Measurements from ENCODE around the gene GPR75.

The GPR75 gene

DNA sequence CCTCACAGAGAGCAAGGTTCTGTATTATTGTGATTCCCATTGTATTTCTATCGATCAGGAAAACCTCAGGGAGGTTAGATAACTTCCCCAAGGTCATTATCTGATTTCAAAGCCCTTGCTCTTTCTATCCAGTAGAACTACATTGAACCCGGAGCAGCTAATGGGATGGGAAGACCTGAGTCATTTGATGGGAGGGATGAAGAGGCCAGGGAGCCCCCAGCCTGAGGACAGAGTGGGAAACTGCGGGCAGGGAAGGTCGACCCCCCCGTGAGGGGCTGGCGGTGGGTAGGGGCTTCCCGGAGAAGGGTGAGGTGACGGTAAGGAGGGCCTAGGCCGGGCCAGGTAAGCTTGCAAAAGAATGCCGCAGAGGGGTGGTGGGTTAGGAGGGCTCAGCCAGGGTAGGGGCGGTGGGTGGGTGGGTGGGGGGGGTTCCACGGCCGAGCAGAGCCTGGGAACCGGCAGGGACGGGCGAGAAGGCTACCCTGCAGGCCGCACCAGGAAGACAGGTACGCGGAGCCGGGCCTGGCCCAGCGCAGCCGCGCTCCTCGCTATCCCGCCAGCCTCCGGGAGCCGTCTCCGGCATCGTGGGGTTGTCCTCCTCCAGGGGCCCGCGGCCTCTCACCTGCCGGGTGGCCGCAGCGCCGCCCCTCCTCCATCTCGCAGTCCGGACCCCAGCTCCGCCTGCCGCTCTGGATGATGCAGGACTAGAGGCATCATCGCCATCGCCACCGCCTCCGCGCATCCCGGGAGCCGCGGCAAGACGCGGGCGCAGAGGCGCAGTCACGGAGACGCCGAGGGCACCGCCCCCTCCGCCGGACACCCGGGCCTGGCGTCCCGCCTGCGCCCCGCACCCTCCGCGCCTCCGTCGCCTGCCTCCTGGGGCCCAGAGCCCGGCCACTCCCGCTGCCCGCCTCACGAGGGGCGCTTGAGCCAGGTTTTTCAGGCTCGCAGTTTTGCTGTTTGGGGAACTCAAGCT lies at the start of gene GPR75:
GPR75 (minus strand) TSS at position 762 of the 976 bp plus-strand sequence. CDS start 5,211 bp downstream, outside the sequence.
- peak; percentile 54 for DNase-seq

- DNase-seq, result no peak
Measured at GRCh38 chr2:53907582-53907981, 47.8 kb upstream of the GPR75 start.

- no peak for DNase-seq
Measured at GRCh38 chr2:53905396-53905795, 45.6 kb upstream of the GPR75 start.

- no peak for DNase-seq
Measured at GRCh38 chr2:53903011-53903410, 43.2 kb upstream of the GPR75 start.

DNA sequence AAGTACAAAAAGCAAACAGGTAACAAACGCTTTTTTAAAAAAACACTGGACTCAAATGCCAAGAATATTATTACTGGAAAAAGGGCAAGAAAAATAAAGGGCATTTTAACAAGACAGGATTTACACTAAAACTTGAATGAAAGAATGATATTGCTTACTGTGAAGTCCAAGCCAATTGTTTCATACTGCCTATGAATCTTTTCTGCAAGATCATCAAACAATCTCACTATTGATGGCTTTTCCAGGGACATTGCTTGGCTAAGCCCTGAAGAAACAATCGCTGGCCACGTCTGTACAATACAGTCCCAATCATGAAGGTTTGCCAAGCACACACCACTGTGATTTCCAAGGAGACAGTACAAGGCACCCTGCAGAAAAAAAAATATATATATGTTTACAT lies 41.4 kb upstream of the GPR75 start:
- no peak for DNase-seq

GRCh38 chr2:53896864-53897263 lies 37.1 kb upstream of the GPR75 start:
- no peak for DNase-seq

GRCh38 chr2:53886406-53887280 lies 26.9 kb upstream of the GPR75 start:
- no peak for DNase-seq

DNA sequence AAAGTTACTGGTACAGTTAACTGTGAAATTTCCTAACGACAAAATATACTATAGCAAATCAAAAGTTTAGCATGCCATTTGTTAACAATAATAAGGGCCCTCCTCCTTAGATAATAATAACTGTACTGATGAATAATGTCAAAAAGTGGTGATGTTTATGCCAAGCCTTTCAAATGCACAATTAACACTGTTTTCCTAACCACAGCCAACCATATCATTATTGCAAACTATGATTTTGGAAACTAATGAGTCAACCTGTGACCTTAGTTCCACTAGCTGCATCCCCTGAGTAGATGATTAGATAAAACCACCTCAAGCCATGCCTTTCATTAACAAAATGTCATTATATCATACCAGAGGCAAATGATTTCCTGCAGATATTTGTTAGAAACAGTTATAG lies 25.1 kb upstream of the GPR75 start:
- no peak for DNase-seq

DNA sequence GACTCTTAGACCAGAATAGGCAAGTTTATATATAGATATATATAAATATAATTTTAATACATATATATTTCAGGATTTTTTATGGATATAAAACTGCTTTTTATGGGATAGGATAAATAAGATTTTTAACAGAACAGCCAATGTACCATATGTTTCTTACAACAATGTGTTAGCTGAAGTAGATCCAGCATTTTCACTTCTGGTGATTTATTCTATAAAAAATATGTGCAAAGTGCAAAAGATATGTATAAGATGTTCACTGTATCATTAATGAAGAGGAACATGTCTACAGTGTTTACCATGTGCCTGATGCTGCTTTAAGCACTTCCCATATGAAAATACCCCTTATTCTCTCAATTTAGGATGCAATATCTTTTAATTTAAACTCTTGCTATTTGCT lies 22.2 kb upstream of the GPR75 start:
- no peak for DNase-seq

GRCh38 chr2:53881360-53881759 lies 21.6 kb upstream of the GPR75 start:
- DNase-seq, result no peak

DNA sequence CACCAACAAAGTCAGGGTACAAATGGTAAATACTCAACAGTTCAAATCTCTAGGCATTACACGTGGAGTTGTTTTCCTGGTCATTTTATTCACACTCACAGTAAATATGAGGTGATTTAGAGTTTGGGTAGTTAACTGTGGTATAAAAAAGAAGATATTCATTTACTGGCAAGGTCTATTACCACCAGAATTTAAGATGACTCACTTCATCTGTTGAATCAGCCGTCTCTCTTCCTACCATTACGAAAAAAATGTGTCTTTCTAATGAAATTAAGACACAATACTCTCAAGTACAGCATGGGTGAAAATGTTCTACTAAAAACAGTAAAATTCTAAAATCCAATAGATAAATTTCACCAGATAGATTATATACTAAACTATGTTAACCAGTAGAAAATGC lies 21.0 kb upstream of the GPR75 start:
- DNase-seq, result no peak

DNA sequence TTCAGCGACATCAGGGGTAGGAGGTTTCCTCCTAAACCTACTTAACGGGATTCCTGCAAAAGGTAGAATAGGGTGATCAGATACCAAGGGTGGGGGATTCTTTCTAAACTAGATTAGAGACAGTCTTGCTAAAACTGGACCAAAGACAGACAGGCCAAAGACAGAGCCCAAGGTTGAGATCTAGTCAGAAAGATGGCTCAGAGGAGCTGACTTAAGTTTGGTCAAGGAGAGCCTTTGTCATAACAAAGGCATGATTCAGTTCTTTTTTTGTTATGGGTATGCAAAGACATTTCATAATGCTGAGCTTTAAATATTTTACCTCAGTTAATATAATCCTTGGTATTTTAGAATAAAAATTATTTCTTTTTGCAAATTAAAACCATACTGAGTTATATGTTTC lies 17.8 kb upstream of the GPR75 start:
- DNase-seq, result no peak

GRCh38 chr2:53877112-53877511 lies 17.3 kb upstream of the GPR75 start:
- no peak for DNase-seq

GRCh38 chr2:53874401-53874950 lies 14.7 kb upstream of the GPR75 start:
- DNase-seq, result no peak

GRCh38 chr2:53867773-53868172 lies 8.0 kb upstream of the GPR75 start:
- DNase-seq, result no peak

DNA sequence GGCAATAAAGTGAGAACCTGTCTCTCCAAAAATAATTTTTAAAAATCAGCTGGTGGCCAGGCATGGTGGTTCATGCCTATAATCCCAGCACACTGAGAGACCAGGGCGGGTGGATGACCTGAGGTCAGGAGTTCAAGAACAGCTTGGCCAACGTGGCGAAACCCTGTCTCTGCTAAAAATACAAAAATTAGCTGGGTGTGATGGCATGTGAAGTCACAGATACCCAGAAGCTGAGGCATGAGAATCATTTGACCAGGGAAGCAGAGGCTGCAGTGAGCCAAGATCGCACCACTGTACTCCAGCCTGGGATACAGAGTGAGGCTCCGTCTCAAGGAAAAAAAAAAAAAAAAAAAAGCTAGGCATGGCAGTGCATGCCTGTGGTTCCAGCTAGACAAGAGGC lies 7.4 kb upstream of the GPR75 start:
- no peak for DNase-seq

GRCh38 chr2:53865962-53866361 lies 6.2 kb upstream of the GPR75 start:
- DNase-seq, result no peak

DNA sequence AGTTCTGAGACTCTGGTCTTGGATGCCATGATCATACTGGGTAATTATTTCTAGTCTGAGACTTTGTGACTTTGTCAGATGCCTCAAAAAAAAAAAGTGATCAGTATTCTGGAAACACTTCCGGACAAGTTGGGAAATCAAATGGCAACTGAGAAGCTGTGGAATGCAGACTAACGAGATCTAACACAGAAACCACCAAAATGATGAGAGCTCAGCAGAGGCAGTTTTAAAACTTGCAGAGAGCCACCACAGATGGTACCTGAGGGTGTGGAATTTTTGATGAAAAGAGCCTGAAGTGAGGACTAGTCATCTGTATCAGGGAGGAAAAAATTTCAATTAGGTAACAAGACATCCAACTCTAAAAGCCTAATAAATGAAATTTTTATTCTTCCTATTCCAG lies 5.5 kb upstream of the GPR75 start:
- DNase-seq, result no peak

DNA sequence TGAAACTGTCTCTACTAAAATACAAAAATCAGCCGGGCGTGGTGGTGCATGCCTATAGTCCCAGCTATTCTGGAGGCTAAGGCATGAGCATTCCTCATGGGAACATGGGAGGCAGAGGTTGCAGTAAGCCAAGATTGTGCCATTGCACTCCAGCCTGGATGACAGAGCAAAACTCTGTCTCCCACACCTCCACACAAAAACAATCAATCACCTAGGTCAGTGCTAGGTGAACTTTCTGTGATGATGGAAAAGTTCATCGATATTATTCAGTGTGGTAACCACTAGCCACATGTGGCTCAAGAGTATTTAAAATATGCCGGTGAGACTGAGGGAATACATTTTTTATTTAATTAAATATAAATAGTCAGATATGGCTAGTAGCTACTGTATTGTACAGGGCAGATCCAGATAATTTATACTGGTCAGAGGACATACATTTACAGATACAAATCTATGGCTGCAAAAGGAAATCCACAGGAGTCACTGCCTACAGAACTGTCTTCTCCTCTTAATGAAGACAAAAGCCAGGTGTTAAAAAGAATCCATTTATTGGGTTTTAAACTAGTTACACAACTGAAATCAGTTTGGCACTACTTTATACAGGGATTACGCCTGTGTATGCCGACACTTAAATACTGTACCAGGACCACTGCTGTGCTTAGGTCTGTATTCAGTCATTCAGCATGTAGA lies 3.9 kb upstream of the GPR75 start:
- DNase-seq, result no peak

- no peak for DNase-seq
Measured at GRCh38 chr2:53861824-53862223, 2.1 kb upstream of the GPR75 start.

DNA sequence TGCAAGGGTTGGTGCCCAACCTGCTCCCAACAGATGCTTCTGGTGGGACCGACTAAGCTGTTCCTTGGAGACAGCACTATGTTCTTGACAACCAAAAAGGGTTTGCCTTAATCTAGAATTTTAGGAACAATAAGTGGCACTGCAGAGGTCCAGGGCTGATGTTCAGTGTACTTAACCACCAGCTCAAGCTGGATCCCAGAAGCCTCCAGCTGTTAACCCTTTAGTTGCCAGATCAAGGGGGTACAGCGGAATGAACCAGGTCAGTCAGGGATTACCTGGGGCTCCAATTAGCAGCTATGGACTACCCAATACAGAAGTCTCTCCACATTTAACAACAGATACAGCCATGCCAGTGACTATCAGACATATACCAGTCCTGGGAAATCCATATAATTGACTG lies 3.5 kb downstream of the GPR75 start:
- DNase-seq, result no peak

- DNase-seq, result no peak
Measured at GRCh38 chr2:53854678-53855077, 5.1 kb downstream of the GPR75 start.

GRCh38 chr2:53852532-53852931 lies 7.2 kb downstream of the GPR75 start:
- no peak for DNase-seq

All from right forelimb (tissue), 1 donor.